Mucosa of rectum (tissue), 2 donors: ENCODE measurements around the gene BCORL1.
A peak's percentile ranks its signal among the peaks of the same experiment; 100 is the strongest.

ENCODE experiments used
- H3K27ac ChIP-seq, 2 donors: one replicate each; pipeline ENCODE4 v1.7.0; 2013; ENCODE audit warnings: inconsistent platforms in 2 of 2, low read depth in 2 of 2, low read length in 2 of 2
- H3K27me3 ChIP-seq, 2 donors: one replicate each; pipeline ENCODE4 v1.7.0; 2013; ENCODE audit warnings: low read length in 2 of 2; ENCODE audit not compliant: control insufficient read depth in 2 of 2, insufficient read depth in 2 of 2
- H3K36me3 ChIP-seq, 2 donors: one replicate each; pipeline ENCODE4 v1.7.0; 2013; ENCODE audit warnings: low read length in 2 of 2; ENCODE audit not compliant: control insufficient read depth in 2 of 2, insufficient read depth in 2 of 2
- H3K4me1 ChIP-seq, 2 donors: one replicate each; pipeline ENCODE4 v1.7.0; 2013; ENCODE audit warnings: low read length in 2 of 2, mild to moderate bottlenecking in 1 of 2; ENCODE audit not compliant: control insufficient read depth in 2 of 2, insufficient read depth in 2 of 2
- H3K4me3 ChIP-seq, 2 donors: one replicate each; pipeline ENCODE4 v1.7.0; 2013; ENCODE audit warnings: low read length in 2 of 2
- H3K9ac ChIP-seq, 2 donors: one replicate each; pipeline ENCODE4 v1.7.0; 2013; ENCODE audit warnings: low read length in 2 of 2, low read depth in 1 of 2, mild to moderate bottlenecking in 1 of 2
- H3K9me3 ChIP-seq, 2 donors: one replicate each; pipeline ENCODE4 v1.7.0; 2013; ENCODE audit warnings: low read length in 2 of 2; ENCODE audit not compliant: control insufficient read depth in 2 of 2
- donor health status: healthy.
- donor health status: Normal muscosa, but diverticular disease.

BCORL1 gene

GRCh38 chrX:129953881-129954280 lies 28.6 kb upstream of the BCORL1 start:
- H3K4me3 ChIP-seq: no peak overlapping the region
- no peaks in the 10 kb centered on the region for H3K27me3 ChIP-seq
- H3K36me3 ChIP-seq: no peaks in the 10 kb centered on the region
- H3K9ac ChIP-seq: no peak overlapping the region
- no peaks in the 10 kb centered on the region for H3K9me3 ChIP-seq
- H3K27ac ChIP-seq: no peak overlapping the region
- H3K4me1 ChIP-seq: peaks cover 0 to 4% of the 10 kb centered on the region in 2 donors

- H3K27me3 ChIP-seq: no peaks in the 10 kb centered on the region
- H3K9ac ChIP-seq: no peak overlapping the region
- no peak overlapping the region for H3K4me3 ChIP-seq
- no peaks in the 10 kb centered on the region for H3K9me3 ChIP-seq
- H3K4me1 ChIP-seq: peaks cover 0 to 4% of the 10 kb centered on the region in 2 donors
- H3K36me3 ChIP-seq: no peaks in the 10 kb centered on the region
- no peak overlapping the region for H3K27ac ChIP-seq
These were observed 27.6 kb upstream of the BCORL1 start for GRCh38 chrX:129954804-129955203.

- Histone ChIP-seq H3K9me3 (no peaks in the 10 kb centered on the region), H3K9ac (no peak overlapping the region), H3K27me3 (no peaks in the 10 kb centered on the region), H3K36me3 (no peaks in the 10 kb centered on the region), H3K4me1 (peaks cover 0 to 4% of the 10 kb centered on the region in 2 donors), H3K4me3 (no peak overlapping the region), H3K27ac (no peak overlapping the region)
These were observed 26.8 kb upstream of the BCORL1 start for GRCh38 chrX:129955682-129956081.

- H3K27ac ChIP-seq: no peak overlapping the region
- no peaks in the 10 kb centered on the region for H3K9me3 ChIP-seq
- H3K27me3 ChIP-seq: no peaks in the 10 kb centered on the region
- no peak overlapping the region for H3K4me3 ChIP-seq
- no peak overlapping the region for H3K9ac ChIP-seq
- H3K36me3 ChIP-seq: no peaks in the 10 kb centered on the region
- peaks cover 0 to 4% of the 10 kb centered on the region in 2 donors for H3K4me1 ChIP-seq
These were observed 26.3 kb upstream of the BCORL1 start for GRCh38 chrX:129956145-129956544.

GRCh38 chrX:129956765-129957164 lies 25.7 kb upstream of the BCORL1 start:
- H3K4me3 ChIP-seq: peak overlapping the region in 1 of 2 donors; percentile 54
- no peak overlapping the region for H3K27ac ChIP-seq

GRCh38 chrX:129957241-129958082 lies 25.0 kb upstream of the BCORL1 start:
- H3K27ac ChIP-seq: peak overlapping the region; percentile 61 to 80
- H3K4me3 ChIP-seq: peak overlapping the region; percentile 59 to 65
- peak overlapping the region; percentile 65 to 75 for H3K9ac ChIP-seq
- peaks cover 0 to 8% of the 10 kb centered on the region in 2 donors for H3K4me1 ChIP-seq
- H3K9me3 ChIP-seq: no peaks in the 10 kb centered on the region
- no peaks in the 10 kb centered on the region for H3K27me3 ChIP-seq
- H3K36me3 ChIP-seq: no peaks in the 10 kb centered on the region

More at GRCh38 chrX:129956765-129957164, 25.7 kb upstream of the BCORL1 start:
- Histone ChIP-seq H3K4me1 (peaks cover 0 to 7% of the 10 kb centered on the region in 2 donors), H3K36me3 (no peaks in the 10 kb centered on the region), H3K9ac (no peak overlapping the region), H3K27me3 (no peaks in the 10 kb centered on the region), H3K9me3 (no peaks in the 10 kb centered on the region)

- H3K9ac ChIP-seq: peak overlapping the region in 1 of 2 donors; percentile 65
- H3K36me3 ChIP-seq: no peaks in the 10 kb centered on the region
- H3K4me1 ChIP-seq: peaks cover 0 to 8% of the 10 kb centered on the region in 2 donors
- H3K4me3 ChIP-seq: peak overlapping the region in 1 of 2 donors; percentile 59
- no peaks in the 10 kb centered on the region for H3K9me3 ChIP-seq
- H3K27me3 ChIP-seq: no peaks in the 10 kb centered on the region
- H3K27ac ChIP-seq: peak overlapping the region; percentile 61 to 80
These were observed 24.4 kb upstream of the BCORL1 start for GRCh38 chrX:129958083-129958465.

- peak overlapping the region in 1 of 2 donors; percentile 18 for H3K9ac ChIP-seq
- no peak overlapping the region for H3K27ac ChIP-seq
- H3K4me1 ChIP-seq: peaks cover 0 to 8% of the 10 kb centered on the region in 2 donors
- H3K4me3 ChIP-seq: no peak overlapping the region
- H3K9me3 ChIP-seq: no peaks in the 10 kb centered on the region
- H3K36me3 ChIP-seq: no peaks in the 10 kb centered on the region
- H3K27me3 ChIP-seq: no peaks in the 10 kb centered on the region
These were observed 23.5 kb upstream of the BCORL1 start for GRCh38 chrX:129958814-129959492.

GRCh38 chrX:129959493-129959832 lies 23.0 kb upstream of the BCORL1 start:
- Histone ChIP-seq H3K27ac (no peak overlapping the region), H3K9ac (peak overlapping the region in 1 of 2 donors; percentile 18), H3K27me3 (no peaks in the 10 kb centered on the region), H3K4me3 (no peak overlapping the region), H3K4me1 (peaks cover 0 to 8% of the 10 kb centered on the region in 2 donors), H3K36me3 (no peaks in the 10 kb centered on the region), H3K9me3 (no peaks in the 10 kb centered on the region)
